Natural killer cell treated with Interleukin-12 subunit alpha and Interleukin-12 subunit beta and Interleukin-15 and Interleukin-18, amount 100 ng/mL, for 72 hours (primary cell): ENCODE data around the gene INSRR. TPM values are rescaled to one million over a fixed set of nuclear protein-coding genes. Genes with fewer than 3 reads are reported as not detected.
A peak's percentile ranks its signal among the peaks of the same experiment; 100 is the strongest.

Experiments used
- ATAC-seq, 2 donors: fragments of 150-1000 bp; cut with Tn5 transposase in 1 of 2; sonication (Bioruptor Pico), chemical (Tn5 transposase) in 1 of 2; 2 replicates each; pipeline ENCODE4 v1.10.0; 2021
- DNase-seq: peaks from one replicate; pipeline ENCODE4 v3.0.0; 2022; ENCODE audit warnings: low spot score
- H3K27ac Mint-ChIP-seq, 2 donors: 1 replicate in 1 of 2; 2 replicates in 1 of 2; pipeline ENCODE4 v1.8.0; 2022; ENCODE audit warnings: mixed read lengths in 2 of 2, mild to moderate bottlenecking in 1 of 2, moderate library complexity in 1 of 2
- H3K27me3 Mint-ChIP-seq, 2 donors: 1 replicate in 1 of 2; 2 replicates in 1 of 2; pipeline ENCODE4 v1.8.0; 2022; ENCODE audit warnings: mixed read lengths in 2 of 2
- H3K36me3 Mint-ChIP-seq: one replicate; pipeline ENCODE4 v1.8.0; 2022; ENCODE audit warnings: mixed read lengths
- H3K4me1 Mint-ChIP-seq, 2 donors: 1 replicate in 1 of 2; 2 replicates in 1 of 2; pipeline ENCODE4 v1.8.0; 2022; ENCODE audit warnings: low read depth in 2 of 2, mixed read lengths in 2 of 2, mild to moderate bottlenecking in 1 of 2
- H3K4me3 Mint-ChIP-seq: one replicate; pipeline ENCODE4 v1.8.0; 2022; ENCODE audit warnings: mixed read lengths
- H3K9me3 Mint-ChIP-seq: 2 replicates; pipeline ENCODE4 v1.8.0; 2022; ENCODE audit warnings: mixed read lengths
- total RNA-seq, 2 donors: library from RNA; stranded (reverse); gene quantifications; one replicate each; pipeline ENCODE4 v1.2.3, GENCODE V29; 2022

INSRR gene
- total RNA-seq, 2 donors from 2014 or later: 0.14 TPM

- Mint-ChIP-seq H3K27ac (peak overlapping the region; percentile 92 to 93), H3K4me3 (peak overlapping the region; percentile 19), H3K4me1 (peaks cover 75 to 80% of the 10 kb centered on the region in 2 donors), H3K27me3 (no peaks in the 10 kb centered on the region), H3K9me3 (no peaks in the 10 kb centered on the region), H3K36me3 (peaks cover 16% of the 10 kb centered on the region)
- no peak for ATAC-seq
- DNase-seq: no peak
Observed at GRCh38 chr1:156804572-156805243, 54.2 kb downstream of the INSRR start.

- H3K27ac Mint-ChIP-seq: peak overlapping the region; percentile 92 to 93
- peak overlapping the region; percentile 19 for H3K4me3 Mint-ChIP-seq
- peaks cover 17% of the 10 kb centered on the region for H3K36me3 Mint-ChIP-seq
- H3K9me3 Mint-ChIP-seq: no peaks in the 10 kb centered on the region
- H3K27me3 Mint-ChIP-seq: no peaks in the 10 kb centered on the region
- H3K4me1 Mint-ChIP-seq: peaks cover 69 to 74% of the 10 kb centered on the region in 2 donors
- DNase-seq (no peak), ATAC-seq (no peak)
Observed at GRCh38 chr1:156804026-156804425, 54.9 kb downstream of the INSRR start.

DNA sequence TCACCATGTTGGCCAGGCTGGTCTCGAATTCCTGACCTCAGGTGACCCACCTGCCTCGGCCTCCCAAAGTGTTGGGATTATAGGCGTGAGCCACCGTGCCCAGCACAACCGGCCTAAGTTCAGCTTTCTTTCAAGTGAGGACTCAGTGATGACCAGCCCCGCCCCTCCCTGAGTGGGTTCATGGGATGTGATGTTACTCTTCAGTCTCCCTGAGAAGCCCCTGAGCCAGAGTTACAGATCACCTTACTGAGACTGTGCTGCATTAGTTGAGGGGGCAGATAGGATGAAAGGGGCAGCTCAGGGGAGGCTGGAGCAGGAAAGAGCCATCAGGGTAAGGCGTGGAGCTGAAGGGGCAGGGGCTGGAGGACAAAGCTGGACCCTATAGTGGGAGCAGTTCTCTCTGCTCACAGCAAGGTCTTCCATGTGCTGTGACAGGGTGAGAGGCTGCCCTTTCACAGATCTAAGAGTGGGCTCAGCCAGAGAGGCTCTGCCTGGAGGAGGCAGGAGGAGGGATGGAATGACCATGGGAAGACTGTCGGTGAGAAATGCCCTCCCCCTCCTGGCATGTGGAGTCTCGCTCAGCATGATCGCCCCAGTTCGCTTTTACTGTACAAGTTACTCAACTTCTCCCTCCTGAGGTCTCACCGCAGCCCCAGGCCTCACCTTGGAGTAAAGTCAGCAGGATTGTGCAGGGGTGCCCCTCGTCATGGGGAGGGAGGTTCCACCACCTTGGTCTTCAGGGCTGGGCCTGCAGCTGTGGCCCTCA is 55.6 kb downstream of the INSRR start:
- Mint-ChIP-seq H3K36me3 (peaks cover 17% of the 10 kb centered on the region), H3K27ac (peak overlapping the region; percentile 92 to 93), H3K27me3 (no peaks in the 10 kb centered on the region), H3K4me1 (peaks cover 61 to 67% of the 10 kb centered on the region in 2 donors), H3K9me3 (no peaks in the 10 kb centered on the region), H3K4me3 (no peak overlapping the region)
- DNase-seq (no peak), ATAC-seq (no peak)

DNA sequence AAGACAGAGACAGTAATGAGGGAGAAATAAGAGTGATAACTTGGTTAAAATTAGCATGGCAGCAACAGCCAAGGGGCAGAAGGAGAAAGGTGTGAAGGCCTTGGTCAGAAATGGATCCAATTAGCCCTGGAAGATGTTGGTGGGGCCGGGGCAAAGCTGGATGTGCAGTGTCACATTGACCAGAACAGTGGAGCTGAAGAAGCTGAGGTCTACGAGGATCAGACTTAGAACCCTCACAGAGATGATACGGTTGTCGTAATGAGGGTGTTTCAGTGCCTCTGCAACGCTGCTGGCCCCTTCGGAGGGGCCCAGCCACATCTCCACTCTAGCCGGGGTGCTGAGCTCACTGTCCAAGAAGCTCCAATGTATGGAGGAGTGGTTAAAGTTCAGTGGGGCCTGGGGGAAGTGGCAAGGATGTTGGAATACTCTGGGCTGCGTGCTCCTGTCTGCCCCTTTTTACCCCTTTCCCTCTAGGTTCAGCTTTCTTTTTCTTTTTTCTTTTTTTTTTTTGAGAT is 56.4 kb downstream of the INSRR start:
- peaks cover 19% of the 10 kb centered on the region for H3K36me3 Mint-ChIP-seq
- H3K4me3 Mint-ChIP-seq: no peak overlapping the region

GRCh38 chr1:156801409-156802121 is 57.4 kb downstream of the INSRR start:
- peak; percentile 40 to 60 for ATAC-seq
- H3K4me1 Mint-ChIP-seq: peaks cover 45 to 54% of the 10 kb centered on the region in 2 donors
- peak overlapping the region; percentile 65 for H3K4me3 Mint-ChIP-seq

More for the DNA sequence above, 56.4 kb downstream of the INSRR start:
- Mint-ChIP-seq H3K27ac (peak overlapping the region; percentile 92 to 93), H3K27me3 (no peaks in the 10 kb centered on the region), H3K4me1 (peaks cover 53 to 59% of the 10 kb centered on the region in 2 donors), H3K9me3 (no peaks in the 10 kb centered on the region)
- no peak for ATAC-seq
- DNase-seq: no peak

DNA sequence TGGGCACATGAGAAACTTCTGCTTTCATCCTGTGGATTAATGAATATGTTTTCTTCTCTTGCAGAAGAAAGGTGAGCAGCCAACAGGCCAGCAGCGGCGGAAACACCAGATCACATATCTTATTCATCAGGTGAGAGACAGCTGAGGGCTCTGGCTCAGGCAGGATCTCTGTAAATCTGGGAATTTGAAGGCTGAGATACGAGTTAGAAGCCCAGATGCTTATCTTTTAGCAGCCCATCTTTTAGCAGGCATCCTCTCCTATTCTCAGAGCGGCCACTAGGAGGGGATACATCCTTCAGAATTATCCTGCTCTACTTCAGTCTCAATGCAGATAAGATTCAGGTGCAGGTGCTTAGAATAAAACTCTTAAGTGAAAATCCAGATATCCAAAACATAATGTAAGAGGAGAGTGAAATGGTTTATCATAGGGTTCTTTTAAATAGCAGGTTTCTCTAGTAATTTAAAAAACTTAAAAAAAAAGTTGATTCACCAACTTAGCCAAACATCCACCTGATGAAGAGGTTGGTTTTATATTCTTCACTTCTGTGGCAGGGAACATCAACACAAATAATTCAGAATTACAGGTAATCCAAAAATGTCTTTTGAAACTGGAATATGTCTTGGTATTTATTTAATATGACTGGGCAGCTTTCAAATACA is 61.6 kb downstream of the INSRR start:
- Mint-ChIP-seq H3K27me3 (no peaks in the 10 kb centered on the region), H3K27ac (peak overlapping the region in 1 of 2 donors; percentile 6), H3K4me3 (no peak overlapping the region), H3K36me3 (peaks cover 36% of the 10 kb centered on the region), H3K4me1 (peaks cover 23 to 28% of the 10 kb centered on the region in 2 donors), H3K9me3 (no peaks in the 10 kb centered on the region)
- ATAC-seq (peak; percentile 64 to 76), DNase-seq (no peak)

More at GRCh38 chr1:156801409-156802121, 57.4 kb downstream of the INSRR start:
- H3K27ac Mint-ChIP-seq: peak overlapping the region; percentile 92 to 93
- H3K27me3 Mint-ChIP-seq: no peaks in the 10 kb centered on the region
- peaks cover 20% of the 10 kb centered on the region for H3K36me3 Mint-ChIP-seq
- DNase-seq: no peak
- no peaks in the 10 kb centered on the region for H3K9me3 Mint-ChIP-seq

GRCh38 chr1:156796340-156797097 is 62.4 kb downstream of the INSRR start:
- no peaks in the 10 kb centered on the region for H3K27me3 Mint-ChIP-seq
- H3K4me3 Mint-ChIP-seq: no peak overlapping the region
- H3K36me3 Mint-ChIP-seq: peaks cover 42% of the 10 kb centered on the region
- H3K4me1 Mint-ChIP-seq: peaks cover 15 to 19% of the 10 kb centered on the region in 2 donors
- no peak for DNase-seq
- H3K9me3 Mint-ChIP-seq: no peaks in the 10 kb centered on the region
- H3K27ac Mint-ChIP-seq: no peak overlapping the region
- no peak for ATAC-seq

DNA sequence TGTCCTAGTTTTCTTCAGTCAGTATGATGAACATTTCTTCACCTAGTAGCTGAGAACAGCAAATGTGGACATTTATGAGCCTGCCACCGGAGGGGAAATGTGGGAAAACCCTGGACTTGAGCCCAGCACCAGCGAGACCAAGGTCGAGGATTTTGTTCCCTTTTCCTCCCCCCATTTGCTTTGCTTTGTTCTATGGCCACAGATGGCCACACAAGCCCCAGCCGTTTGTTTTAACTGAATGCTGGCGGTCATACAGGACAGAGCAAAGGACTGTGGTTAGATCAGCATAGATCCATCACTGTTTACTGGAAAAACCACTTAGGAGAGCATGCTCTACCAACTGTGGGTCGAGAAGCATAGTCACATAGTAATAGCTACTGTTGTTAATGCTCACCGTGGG is 63.1 kb downstream of the INSRR start:
- DNase-seq: no peak
- Mint-ChIP-seq H3K36me3 (peaks cover 43% of the 10 kb centered on the region), H3K9me3 (no peaks in the 10 kb centered on the region), H3K27me3 (no peaks in the 10 kb centered on the region), H3K27ac (no peak overlapping the region), H3K4me3 (no peak overlapping the region), H3K4me1 (peaks cover 8 to 12% of the 10 kb centered on the region in 2 donors)
- no peak for ATAC-seq

- no peak for DNase-seq
- Mint-ChIP-seq H3K27me3 (no peaks in the 10 kb centered on the region), H3K27ac (no peak overlapping the region), H3K4me3 (no peak overlapping the region), H3K9me3 (no peaks in the 10 kb centered on the region), H3K4me1 (peaks cover 5 to 11% of the 10 kb centered on the region in 2 donors), H3K36me3 (peaks cover 43% of the 10 kb centered on the region)
- ATAC-seq: no peak
Observed at GRCh38 chr1:156795374-156795733, 63.6 kb downstream of the INSRR start.

DNA sequence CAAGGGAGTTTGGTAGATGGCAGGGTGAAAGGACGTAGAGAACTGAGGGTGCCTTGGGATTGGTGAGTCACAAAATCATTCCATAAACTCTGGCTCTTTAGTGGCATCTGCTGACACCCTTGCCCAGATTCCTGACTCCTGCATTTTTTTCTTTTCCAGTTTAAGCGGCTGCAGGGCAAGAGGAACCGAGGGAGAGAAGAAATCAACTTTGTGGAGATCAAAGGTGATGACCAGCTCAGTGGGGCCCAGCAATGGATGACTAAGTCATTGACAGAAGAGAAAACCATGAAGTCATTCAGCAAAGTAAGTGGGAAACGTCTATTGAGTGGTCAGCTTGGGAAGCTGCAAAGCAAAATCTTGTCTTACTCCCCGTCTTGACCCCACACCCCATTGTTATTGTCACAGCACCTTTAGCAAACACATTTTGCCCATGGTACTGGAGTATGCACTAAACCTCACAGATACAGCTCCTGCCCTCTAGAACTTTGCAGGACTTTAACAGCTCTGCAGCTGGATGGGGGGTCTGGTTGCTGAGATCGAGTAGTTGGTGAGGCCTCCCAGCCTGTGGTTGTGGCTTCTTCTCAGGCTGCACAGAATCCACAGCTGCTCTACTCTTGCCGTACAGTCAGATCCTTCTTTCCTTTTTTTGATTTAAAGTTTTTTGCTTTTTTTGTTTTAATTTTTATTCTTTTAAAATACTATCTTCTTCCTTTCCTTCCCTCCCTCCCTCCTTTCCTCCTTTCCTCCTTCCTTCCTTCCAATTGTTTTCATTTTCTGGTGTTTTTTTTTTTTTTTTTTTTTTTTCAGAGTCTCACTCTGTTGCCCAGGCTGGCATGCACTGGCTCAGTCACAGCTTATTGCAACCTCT is 64.2 kb downstream of the INSRR start:
- peaks cover 40% of the 10 kb centered on the region for H3K36me3 Mint-ChIP-seq
- H3K27ac Mint-ChIP-seq: no peak overlapping the region

More for the DNA sequence above, 64.2 kb downstream of the INSRR start:
- no peak for ATAC-seq
- no peak overlapping the region for H3K4me3 Mint-ChIP-seq
- DNase-seq: no peak
- no peaks in the 10 kb centered on the region for H3K9me3 Mint-ChIP-seq
- H3K4me1 Mint-ChIP-seq: peaks cover 5 to 9% of the 10 kb centered on the region in 2 donors
- no peaks in the 10 kb centered on the region for H3K27me3 Mint-ChIP-seq
